ENCODE results near the gene PAPPA.

The PAPPA gene

GRCh38 chr9:116151966-116152381 lies 1.6 kb upstream of the PAPPA start:
- peak; percentile 45 for DNase-seq (ENCODE audit: low spot score)

GRCh38 chr9:116152390-116152789 lies 1.2 kb upstream of the PAPPA start:
- peak; percentile 16 for DNase-seq (ENCODE audit: low spot score)

GRCh38 chr9:116152941-116153764 lies 438 bp upstream of the PAPPA start:
- DNase-seq (ENCODE audit: low spot score), result peak; percentile 46

GRCh38 chr9:116154334-116154975 lies 864 bp downstream of the PAPPA start:
- peak; percentile 26 for DNase-seq (ENCODE audit: low spot score)

GRCh38 chr9:116154976-116155697 lies 1.5 kb downstream of the PAPPA start:
- DNase-seq (ENCODE audit: low spot score), result no peak

GRCh38 chr9:116155698-116156039 lies 2.1 kb downstream of the PAPPA start:
- peak; percentile 43 for DNase-seq (ENCODE audit: low spot score)

- DNase-seq (ENCODE audit: low spot score), result peak; percentile 72
Observed at GRCh38 chr9:116156621-116157314, 3.2 kb downstream of the PAPPA start.

GRCh38 chr9:116157436-116158138 lies 4.0 kb downstream of the PAPPA start:
- DNase-seq (ENCODE audit: low spot score), result peak; percentile 59

GRCh38 chr9:116160676-116161571 lies 7.3 kb downstream of the PAPPA start:
- DNase-seq (ENCODE audit: low spot score), result no peak

GRCh38 chr9:116162241-116162781 lies 8.7 kb downstream of the PAPPA start:
- no peak for DNase-seq (ENCODE audit: low spot score)

- DNase-seq (ENCODE audit: low spot score), result no peak
Observed at GRCh38 chr9:116163293-116164055, 9.9 kb downstream of the PAPPA start.

GRCh38 chr9:116165912-116166311 lies 12.3 kb downstream of the PAPPA start:
- DNase-seq (ENCODE audit: low spot score), result no peak

GRCh38 chr9:116166713-116167112 lies 13.1 kb downstream of the PAPPA start:
- DNase-seq (ENCODE audit: low spot score), result no peak

GRCh38 chr9:116168231-116168630 lies 14.6 kb downstream of the PAPPA start:
- DNase-seq (ENCODE audit: low spot score), result no peak

GRCh38 chr9:116172216-116172615 lies 18.6 kb downstream of the PAPPA start:
- no peak for DNase-seq (ENCODE audit: low spot score)

- no peak for DNase-seq (ENCODE audit: low spot score)
Observed at GRCh38 chr9:116174347-116174746, 20.8 kb downstream of the PAPPA start.

GRCh38 chr9:116175614-116176013 lies 22.0 kb downstream of the PAPPA start:
- DNase-seq (ENCODE audit: low spot score), result no peak

GRCh38 chr9:116178481-116179211 lies 25.1 kb downstream of the PAPPA start:
- no peak for DNase-seq (ENCODE audit: low spot score)

GRCh38 chr9:116179568-116179967 lies 26.0 kb downstream of the PAPPA start:
- no peak for DNase-seq (ENCODE audit: low spot score)

All from hepatic stellate cell (primary cell).